GM10266 (cell line): ENCODE measurements around the gene SMYD3.

Experiments
- DNase-seq: peaks from one replicate; pipeline ENCODE4 v3.0.0; 2012; ENCODE audit errors: extremely low spot score
- CTCF ChIP-seq: IDR thresholded peaks from 2 replicates; pipeline ENCODE4 v1.5.1; 2012; ENCODE audit warnings: mild to moderate bottlenecking, low read depth; ENCODE audit not compliant: control insufficient read depth, insufficient read depth; ENCODE audit errors: missing control alignments

SMYD3 gene

GRCh38 chr1:246434335-246434734 is 72.7 kb downstream of the SMYD3 start:
- TF ChIP-seq CTCF: no peak
- no peak for DNase-seq

GRCh38 chr1:246428542-246429308 is 78.4 kb downstream of the SMYD3 start:
- no peak for TF ChIP-seq CTCF
- no peak for DNase-seq

GRCh38 chr1:246427611-246428010 is 79.5 kb downstream of the SMYD3 start:
- no peak for TF ChIP-seq CTCF
- DNase-seq: no peak

- no peak for TF ChIP-seq CTCF
- no peak for DNase-seq
These were observed 81.2 kb downstream of the SMYD3 start for GRCh38 chr1:246425895-246426294.

- no peak for DNase-seq
- TF ChIP-seq CTCF: no peak
These were observed 81.8 kb downstream of the SMYD3 start for GRCh38 chr1:246425139-246425794.

- no peak for DNase-seq
- TF ChIP-seq CTCF: no peak
These were observed 86.8 kb downstream of the SMYD3 start for GRCh38 chr1:246420300-246420699.
